NCI-H1105 (cell line): ENCODE results near the gene NFXL1.
A peak's percentile ranks its signal among the peaks of the same experiment; 100 is the strongest.
"Not testable (repeated sequence)": the region's sequence is repeated elsewhere in the genome, so short reads cannot be mapped to it uniquely, and the experiment has no call there.

Source experiments
- DNase-seq: peaks from one replicate; lab custom pipeline; 2025; lab: John Stamatoyannopoulos, UW

Gene NFXL1

GRCh38 chr4:47914220-47914925 is at the start of gene NFXL1:
NFXL1 (minus strand) TSS chr4:47914583; CDS start chr4:47914203, 380 bp downstream.
- peak; percentile 89 for DNase-seq

GRCh38 chr4:47954677-47955076 is 40.3 kb upstream of the NFXL1 start:
- no peak for DNase-seq

- no peak for DNase-seq
Observed at GRCh38 chr4:47954245-47954644, 39.9 kb upstream of the NFXL1 start.

GRCh38 chr4:47945930-47946726 is 31.7 kb upstream of the NFXL1 start:
- DNase-seq: no peak

- no peak for DNase-seq
Observed at GRCh38 chr4:47942081-47942819, 27.9 kb upstream of the NFXL1 start.

GRCh38 chr4:47939456-47939855 is 25.1 kb upstream of the NFXL1 start:
- no peak for DNase-seq

GRCh38 chr4:47936336-47936735 is 22.0 kb upstream of the NFXL1 start:
- no peak for DNase-seq

- no peak for DNase-seq
Observed at GRCh38 chr4:47933840-47934239, 19.5 kb upstream of the NFXL1 start.

GRCh38 chr4:47930971-47931804 is 16.8 kb upstream of the NFXL1 start:
- no peak for DNase-seq

GRCh38 chr4:47929682-47930201 is 15.4 kb upstream of the NFXL1 start:
- no peak for DNase-seq

GRCh38 chr4:47926667-47927258 is 12.4 kb upstream of the NFXL1 start:
- DNase-seq: peak; percentile 26

- DNase-seq: not testable (repeated sequence)
Observed at GRCh38 chr4:47923261-47923608, 8.9 kb upstream of the NFXL1 start.

- DNase-seq: not testable (repeated sequence)
Observed at GRCh38 chr4:47922436-47923260, 8.3 kb upstream of the NFXL1 start.

GRCh38 chr4:47917163-47917562 is 2.8 kb upstream of the NFXL1 start:
- not testable (repeated sequence) for DNase-seq

GRCh38 chr4:47915378-47915777 is 995 bp upstream of the NFXL1 start:
- no peak for DNase-seq

- no peak for DNase-seq
Observed at GRCh38 chr4:47914926-47915237, 499 bp upstream of the NFXL1 start.

- DNase-seq: no peak
Observed at GRCh38 chr4:47913861-47914219, 543 bp downstream of the NFXL1 start.

- no peak for DNase-seq
Observed at GRCh38 chr4:47913330-47913729, 1.1 kb downstream of the NFXL1 start.

- no peak for DNase-seq
Observed at GRCh38 chr4:47907089-47907646, 7.2 kb downstream of the NFXL1 start.

- DNase-seq: no peak
Observed at GRCh38 chr4:47899639-47900038, 14.7 kb downstream of the NFXL1 start.
